Hepatocyte (in vitro differentiated cells): Measurements from ENCODE around the gene MAGI2. TPM values are rescaled to one million over a fixed set of nuclear protein-coding genes. Genes with fewer than 3 reads are reported as not detected.

Source experiments
- DNase-seq: peaks from one replicate; pipeline ENCODE4 v3.0.0-alpha.2; 2016; ENCODE audit warnings: low spot score
- H2AFZ ChIP-seq: fragments of 200-600 bp; sonication (generic); 2 replicates; pipeline ENCODE4 v1.6.0; 2016; ENCODE audit warnings: antibody characterized with exemption, mild to moderate bottlenecking
- H3K27ac ChIP-seq: fragments of 200-600 bp; sonication (generic); 2 replicates; pipeline ENCODE4 v1.5.1; 2016; ENCODE audit warnings: mild to moderate bottlenecking
- H3K27me3 ChIP-seq: fragments of 200-600 bp; sonication (generic); 2 replicates; pipeline ENCODE4 v1.6.1; 2016
- H3K36me3 ChIP-seq: fragments of 200-600 bp; sonication (generic); replicated peaks from 2 replicates; pipeline ENCODE4 v1.5.1; 2016; ENCODE audit warnings: low read depth; ENCODE audit not compliant: insufficient read depth
- H3K4me1 ChIP-seq: fragments of 200-600 bp; sonication (generic); 2 replicates; pipeline ENCODE4 v1.5.1; 2016; ENCODE audit warnings: mild to moderate bottlenecking, moderate library complexity; ENCODE audit not compliant: insufficient read depth
- H3K4me2 ChIP-seq: fragments of 200-600 bp; sonication (generic); 2 replicates; pipeline ENCODE4 v1.6.0; 2016
- H3K4me3 ChIP-seq: fragments of 200-600 bp; sonication (generic); 2 replicates; pipeline ENCODE4 v1.5.1; 2016; ENCODE audit warnings: mild to moderate bottlenecking
- H3K79me2 ChIP-seq: fragments of 200-600 bp; sonication (generic); 2 replicates; pipeline ENCODE4 v1.6.0; 2017; ENCODE audit warnings: mild to moderate bottlenecking
- H3K9me2 ChIP-seq: fragments of 200-600 bp; sonication (generic); replicated peaks from 2 replicates; pipeline ENCODE4 v1.6.0; 2017; ENCODE audit warnings: mild to moderate bottlenecking; ENCODE audit not compliant: insufficient read depth
- H3K9me3 ChIP-seq: fragments of 200-600 bp; sonication (generic); 2 replicates; pipeline ENCODE4 v1.5.1; 2016; ENCODE audit warnings: low read depth, mild to moderate bottlenecking
- H4K20me1 ChIP-seq: fragments of 200-600 bp; sonication (generic); 2 replicates; pipeline ENCODE4 v1.6.0; 2016; ENCODE audit warnings: mild to moderate bottlenecking; ENCODE audit not compliant: insufficient read depth, poor library complexity, severe bottlenecking
- CTCF ChIP-seq: fragments of 200-600 bp; sonication (generic); IDR thresholded peaks from 2 replicates; pipeline ENCODE4 v1.5.1; 2016; ENCODE audit warnings: antibody characterized with exemption, mild to moderate bottlenecking; ENCODE audit not compliant: poor library complexity
- EZH2 ChIP-seq: fragments of 200-600 bp; sonication (generic); IDR thresholded peaks from 2 replicates; pipeline ENCODE4 v1.6.1; 2016; ENCODE audit warnings: antibody characterized with exemption, mild to moderate bottlenecking, borderline replicate concordance
- EZH2phosphoT487 ChIP-seq: fragments of 200-600 bp; sonication (generic); IDR thresholded peaks from one replicate; pipeline ENCODE4 v1.6.1; 2018; ENCODE audit warnings: antibody characterized with exemption, mild to moderate bottlenecking, low read depth, moderate library complexity; ENCODE audit not compliant: unreplicated experiment, severe bottlenecking
- WGBS: methylation state at CpG from one replicate; pipeline ENCODE4 v1.1.6; 2016; ENCODE audit warnings: low lambda C conversion rate; ENCODE audit errors: missing lambda C conversion rate; 5-methylcytosine and 5-hydroxymethylcytosine counted together
- polyA plus RNA-seq: library from polyadenylated mRNA; unstranded; fragments of >200 nt; fragmentation: Nextera tagmentation; extraction: Ambion mirVana; gene quantifications from 2 replicates; pipeline ENCODE4 v1.2.1, GENCODE V29; 2016
- total RNA-seq: library from RNA; depleted of rRNA; stranded (reverse); fragments of >200 nt; gene quantifications from 2 replicates; pipeline ENCODE4 v1.2.3, GENCODE V29; 2014

MAGI2 gene
- total and polyA plus RNA-seq, 2 experiments from 2014 or later, result 3.1 to 6.7 TPM

- Histone ChIP-seq H3K36me3 (no peaks in the 10 kb centered on the region), H3K9me2 (no peaks in the 10 kb centered on the region), H4K20me1 (no peaks in the 10 kb centered on the region), H3K9me3 (no peaks in the 10 kb centered on the region), H3K4me3 (no peak overlapping the region), H3K27me3 (no peaks in the 10 kb centered on the region), H3K4me1 (no peaks in the 10 kb centered on the region), H3K79me2 (no peaks in the 10 kb centered on the region), H3K27ac (no peak overlapping the region), H2AFZ (no peak overlapping the region), H3K4me2 (no peak overlapping the region)
- TF ChIP-seq CTCF, result no peak
- no peak for TF ChIP-seq EZH2phosphoT487
- TF ChIP-seq EZH2, result no peak
- no peak for DNase-seq
- 67% methylated on average over 5 of the region's 5 CpGs for WGBS
These were observed 1322.8 kb downstream of the MAGI2 start for GRCh38 chr7:78130446-78131215.

- TF ChIP-seq CTCF (no peak), EZH2 (no peak), EZH2phosphoT487 (no peak)
- no peak overlapping the region for H3K4me3 ChIP-seq
- 88% methylated on average over 4 of the region's 4 CpGs for WGBS
- H4K20me1 ChIP-seq, result no peaks in the 10 kb centered on the region
- H3K27me3 ChIP-seq, result no peaks in the 10 kb centered on the region
- H3K36me3 ChIP-seq, result no peaks in the 10 kb centered on the region
- H3K4me1 ChIP-seq, result no peaks in the 10 kb centered on the region
- no peak overlapping the region for H3K4me2 ChIP-seq
- no peaks in the 10 kb centered on the region for H3K9me3 ChIP-seq
- no peak overlapping the region for H2AFZ ChIP-seq
- no peaks in the 10 kb centered on the region for H3K79me2 ChIP-seq
- H3K9me2 ChIP-seq, result no peaks in the 10 kb centered on the region
- DNase-seq, result no peak
- H3K27ac ChIP-seq, result no peak overlapping the region
These were observed 1323.6 kb downstream of the MAGI2 start for GRCh38 chr7:78129865-78130264.

GRCh38 chr7:78127009-78127408 lies 1326.5 kb downstream of the MAGI2 start:
- no peak overlapping the region for H3K4me3 ChIP-seq
- H3K79me2 ChIP-seq, result no peaks in the 10 kb centered on the region
- DNase-seq, result no peak
- no peak overlapping the region for H2AFZ ChIP-seq
- 73% methylated on average over 7 of the region's 7 CpGs for WGBS
- H3K27ac ChIP-seq, result no peak overlapping the region
- H3K4me2 ChIP-seq, result no peak overlapping the region
- no peaks in the 10 kb centered on the region for H3K27me3 ChIP-seq
- no peaks in the 10 kb centered on the region for H3K36me3 ChIP-seq
- H3K9me3 ChIP-seq, result no peaks in the 10 kb centered on the region
- H3K9me2 ChIP-seq, result no peaks in the 10 kb centered on the region
- no peaks in the 10 kb centered on the region for H3K4me1 ChIP-seq
- no peak for TF ChIP-seq EZH2
- no peak for TF ChIP-seq CTCF
- no peak for TF ChIP-seq EZH2phosphoT487
- H4K20me1 ChIP-seq, result no peaks in the 10 kb centered on the region
